DOHH2 (cell line): ENCODE results near the gene EGLN2.

ENCODE experiments used
- H3F3A ChIP-seq: fragments of 200-600 bp; sonication (generic), shearing (Covaris generic); 2 replicates; pipeline ENCODE4 v1.6.0; 2016; ENCODE audit warnings: antibody characterized with exemption, mild to moderate bottlenecking; ENCODE audit not compliant: control insufficient read depth, insufficient read depth
- H3K27ac ChIP-seq: fragments of 200-600 bp; sonication (generic); 2 replicates; pipeline ENCODE4 v1.5.1; 2014; ENCODE audit warnings: low read depth, mild to moderate bottlenecking, low read length, moderate library complexity
- H3K27me3 ChIP-seq: fragments of 200-600 bp; sonication (generic); 2 replicates; pipeline ENCODE4 v1.6.1; 2014; ENCODE audit warnings: mild to moderate bottlenecking, low read length, mixed read lengths; ENCODE audit not compliant: control insufficient read depth
- H3K36me3 ChIP-seq: fragments of 200-600 bp; sonication (generic); 2 replicates; pipeline ENCODE4 v1.6.1; 2014; ENCODE audit warnings: mild to moderate bottlenecking, low read length, moderate library complexity, mixed read lengths; ENCODE audit not compliant: control insufficient read depth
- H3K4me1 ChIP-seq: fragments of 200-600 bp; sonication (generic); 2 replicates; pipeline ENCODE4 v1.6.1; 2014; ENCODE audit warnings: mild to moderate bottlenecking, low read length, mixed read lengths; ENCODE audit not compliant: control insufficient read depth
- H3K4me2 ChIP-seq: fragments of 200-600 bp; sonication (generic); 2 replicates; pipeline ENCODE4 v1.6.0; 2014; ENCODE audit warnings: mild to moderate bottlenecking, low read length, moderate library complexity
- H3K4me3 ChIP-seq: fragments of 200-600 bp; sonication (generic); 2 replicates; pipeline ENCODE4 v1.5.1; 2014; ENCODE audit warnings: mild to moderate bottlenecking, low read length, mixed read lengths
- H3K79me2 ChIP-seq: fragments of 200-600 bp; sonication (generic); 2 replicates; pipeline ENCODE4 v1.6.1; 2014; ENCODE audit warnings: mild to moderate bottlenecking, low read length, mixed read lengths; ENCODE audit not compliant: control insufficient read depth
- H3K9me2 ChIP-seq: fragments of 200-600 bp; sonication (generic); replicated peaks from 2 replicates; pipeline ENCODE4 v1.6.1; 2014; ENCODE audit warnings: mild to moderate bottlenecking, low read length, mixed read lengths; ENCODE audit not compliant: control insufficient read depth
- H3K9me3 ChIP-seq: fragments of 200-600 bp; sonication (generic); 2 replicates; pipeline ENCODE4 v1.6.1; 2014; ENCODE audit warnings: antibody characterized with exemption, low read length, mixed read lengths; ENCODE audit not compliant: control insufficient read depth, insufficient read depth
- H4K20me1 ChIP-seq: fragments of 200-600 bp; sonication (generic); 2 replicates; pipeline ENCODE4 v1.6.0; 2014; ENCODE audit warnings: low read depth, mild to moderate bottlenecking, antibody characterized with exemption, low read length, moderate library complexity; ENCODE audit not compliant: control insufficient read depth, insufficient read depth
- EZH2phosphoT487 ChIP-seq: fragments of 200-600 bp; sonication (generic); IDR thresholded peaks from 2 replicates; pipeline ENCODE4 v1.6.1; 2017; ENCODE audit warnings: borderline replicate concordance, mild to moderate bottlenecking, antibody characterized with exemption, low read length, moderate library complexity, mixed read lengths
- TF ChIP-seq, protein P1 (sequence below): fragments of 200-600 bp; sonication (generic); IDR thresholded peaks from one replicate; pipeline ENCODE4 v1.5.1; 2014; ENCODE audit warnings: antibody characterized with exemption, mild to moderate bottlenecking, low read depth, low read length; ENCODE audit not compliant: poor library complexity, severe bottlenecking

Gene EGLN2

DNA sequence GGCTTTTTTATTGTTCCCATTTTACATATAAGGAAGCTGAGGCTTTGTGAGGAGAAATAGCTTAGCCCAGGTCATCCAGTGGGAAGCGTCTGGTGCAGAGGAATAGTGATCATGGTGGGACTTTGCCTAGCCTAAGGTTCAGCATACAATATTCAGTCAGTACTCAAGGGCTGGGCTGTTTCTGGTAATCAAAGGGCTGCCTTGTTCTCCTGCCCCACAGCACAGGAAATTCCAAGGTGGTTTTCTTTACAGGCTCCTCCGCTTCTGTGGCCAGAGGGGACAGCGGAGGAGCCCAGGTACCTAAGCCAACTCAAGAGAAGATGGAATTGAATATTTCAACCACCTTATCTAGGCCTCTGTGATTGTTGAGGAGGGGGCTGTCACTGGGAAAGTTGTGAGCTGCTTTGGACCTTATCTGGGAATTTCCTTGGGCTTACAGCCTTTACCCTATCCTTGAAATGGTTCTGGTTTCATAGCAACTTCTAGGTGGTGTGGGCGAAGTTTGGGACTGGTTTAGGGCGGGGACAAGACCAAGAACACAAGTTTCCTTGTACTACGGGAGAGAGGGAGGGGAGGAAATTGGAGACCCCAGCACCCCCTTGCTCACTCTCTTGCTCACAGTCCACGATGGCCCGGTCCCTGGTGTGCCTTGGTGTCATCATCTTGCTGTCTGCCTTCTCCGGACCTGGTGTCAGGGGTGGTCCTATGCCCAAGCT, 23.9 kb upstream of the EGLN2 start, which contains the start of gene MIA:
Gene MIA (plus strand): TSS at position 606 of the 716 bp plus-strand sequence. CDS start 22 bp downstream, at position 628.
- Histone ChIP-seq H3K4me3 (no peak within 1 kb of the TSS), H3K9me3 (peaks cover 4% of the 10 kb centered on the region; the same call in 1 of the 2 replicates), H3K79me2 (peaks cover 12% of the 10 kb centered on the region), H3K9me2 (no peaks in the 10 kb centered on the region), H3K4me2 (no peak within 1 kb of the TSS), H3K36me3 (peaks cover 6% of the 10 kb centered on the region; the same call in 1 of the 2 replicates), H3F3A (peaks cover 24% of the 10 kb centered on the region), H4K20me1 (no peaks in the 10 kb centered on the region), H3K4me1 (peaks cover 51% of the 10 kb centered on the region), H3K27me3 (no peaks in the 10 kb centered on the region), H3K27ac (no peak within 1 kb of the TSS)
- TF ChIP-seq, protein P1, sequence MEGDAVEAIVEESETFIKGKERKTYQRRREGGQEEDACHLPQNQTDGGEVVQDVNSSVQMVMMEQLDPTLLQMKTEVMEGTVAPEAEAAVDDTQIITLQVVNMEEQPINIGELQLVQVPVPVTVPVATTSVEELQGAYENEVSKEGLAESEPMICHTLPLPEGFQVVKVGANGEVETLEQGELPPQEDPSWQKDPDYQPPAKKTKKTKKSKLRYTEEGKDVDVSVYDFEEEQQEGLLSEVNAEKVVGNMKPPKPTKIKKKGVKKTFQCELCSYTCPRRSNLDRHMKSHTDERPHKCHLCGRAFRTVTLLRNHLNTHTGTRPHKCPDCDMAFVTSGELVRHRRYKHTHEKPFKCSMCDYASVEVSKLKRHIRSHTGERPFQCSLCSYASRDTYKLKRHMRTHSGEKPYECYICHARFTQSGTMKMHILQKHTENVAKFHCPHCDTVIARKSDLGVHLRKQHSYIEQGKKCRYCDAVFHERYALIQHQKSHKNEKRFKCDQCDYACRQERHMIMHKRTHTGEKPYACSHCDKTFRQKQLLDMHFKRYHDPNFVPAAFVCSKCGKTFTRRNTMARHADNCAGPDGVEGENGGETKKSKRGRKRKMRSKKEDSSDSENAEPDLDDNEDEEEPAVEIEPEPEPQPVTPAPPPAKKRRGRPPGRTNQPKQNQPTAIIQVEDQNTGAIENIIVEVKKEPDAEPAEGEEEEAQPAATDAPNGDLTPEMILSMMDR, result no peak
- no peak for TF ChIP-seq EZH2phosphoT487

DNA sequence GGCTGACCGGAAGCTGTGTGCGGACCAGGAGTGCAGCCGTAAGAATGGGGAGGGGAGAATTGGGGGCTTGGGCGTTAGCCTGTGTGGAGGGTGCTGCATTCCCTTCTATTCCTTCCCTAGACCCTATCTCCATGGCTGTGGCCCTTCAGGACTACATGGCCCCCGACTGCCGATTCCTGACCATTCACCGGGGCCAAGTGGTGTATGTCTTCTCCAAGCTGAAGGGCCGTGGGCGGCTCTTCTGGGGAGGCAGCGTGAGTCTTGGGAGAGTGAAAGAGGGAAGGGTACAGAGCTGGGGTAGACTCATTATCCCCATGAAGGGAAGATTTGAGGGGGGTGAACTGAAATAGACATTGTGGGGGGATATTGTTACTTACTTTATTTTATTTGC, 23.4 kb upstream of the EGLN2 start:
- TF ChIP-seq, protein P1, result no peak
- Histone ChIP-seq H3K4me3 (no peak overlapping the region), H3K4me2 (no peak overlapping the region), H3F3A (peaks cover 23% of the 10 kb centered on the region), H3K27ac (no peak overlapping the region), H3K9me3 (peaks cover 4% of the 10 kb centered on the region; the same call in 1 of the 2 replicates), H3K36me3 (peaks cover 6% of the 10 kb centered on the region; the same call in 1 of the 2 replicates), H3K79me2 (peaks cover 12% of the 10 kb centered on the region), H3K9me2 (no peaks in the 10 kb centered on the region), H3K27me3 (no peaks in the 10 kb centered on the region), H4K20me1 (no peaks in the 10 kb centered on the region), H3K4me1 (peaks cover 51% of the 10 kb centered on the region)

DNA sequence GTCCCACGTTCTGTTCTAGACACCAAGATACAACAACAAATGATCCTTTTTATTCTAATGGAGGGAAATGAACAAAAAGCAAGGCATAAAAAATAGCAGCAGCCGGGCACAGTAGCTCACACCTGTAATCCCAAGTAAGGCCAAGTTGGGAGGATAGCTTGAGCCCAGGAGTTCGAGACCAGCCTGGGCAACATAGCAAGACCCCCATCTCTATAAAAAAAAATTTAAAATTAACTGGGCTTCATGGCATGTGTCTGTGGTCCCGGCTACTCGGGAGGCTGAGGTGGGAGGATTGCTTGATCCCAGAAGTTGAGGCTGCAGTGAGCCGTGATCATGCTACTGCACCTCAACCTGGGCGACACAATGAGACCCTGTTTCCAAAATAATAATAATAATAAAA, 22.6 kb upstream of the EGLN2 start:
- no peaks in the 10 kb centered on the region for H3K9me2 ChIP-seq
- H3K4me3 ChIP-seq, result peak overlapping the region; percentile 89
- peaks cover 51% of the 10 kb centered on the region for H3K4me1 ChIP-seq
- no peaks in the 10 kb centered on the region for H4K20me1 ChIP-seq
- H3F3A ChIP-seq, result peaks cover 18% of the 10 kb centered on the region
- H3K9me3 ChIP-seq, result no peaks in the 10 kb centered on the region
- peaks cover 12% of the 10 kb centered on the region for H3K79me2 ChIP-seq
- no peaks in the 10 kb centered on the region for H3K27me3 ChIP-seq
- peak overlapping the region; percentile 99 for H3K4me2 ChIP-seq
- TF ChIP-seq EZH2phosphoT487, result no peak
- peaks cover 6% of the 10 kb centered on the region; the same call in 1 of the 2 replicates for H3K36me3 ChIP-seq
- H3K27ac ChIP-seq, result peak overlapping the region; percentile 99
